Measurements from ENCODE around the gene HOXA11.
A peak's percentile ranks its signal among the peaks of the same experiment; 100 is the strongest.

The HOXA11 gene

GRCh38 chr7:27152816-27153442 lies 32.1 kb downstream of the HOXA11 start:
- no peak for DNase-seq
- no peak for TF ChIP-seq GATA1 (IDR thresholded peaks at IDR 0.05; ENCODE audit: low read depth, low read length)
- TF ChIP-seq POLR2A (IDR thresholded peaks at IDR 0.05; ENCODE audit: low read length), result no peak

- DNase-seq, result no peak
- TF ChIP-seq POLR2A (IDR thresholded peaks at IDR 0.05; ENCODE audit: low read length) (no peak), GATA1 (IDR thresholded peaks at IDR 0.05; ENCODE audit: low read depth, low read length) (no peak)
These were observed 32.9 kb downstream of the HOXA11 start, which contains the start of gene HOXA3 for GRCh38 chr7:27151931-27152815. TSS of gene HOXA3 (minus strand) at chr7:27152583. CDS start at chr7:27110640, 41,943 bp downstream.

- no peak for DNase-seq
- TF ChIP-seq GATA1 (IDR thresholded peaks at IDR 0.05; ENCODE audit: low read depth, low read length) (no peak), POLR2A (IDR thresholded peaks at IDR 0.05; ENCODE audit: low read length) (no peak)
These were observed 33.6 kb downstream of the HOXA11 start for GRCh38 chr7:27151341-27151930.

GRCh38 chr7:27150568-27151340 lies 34.3 kb downstream of the HOXA11 start:
- TF ChIP-seq GATA1 (IDR thresholded peaks at IDR 0.05; ENCODE audit: low read depth, low read length), result no peak
- TF ChIP-seq POLR2A (IDR thresholded peaks at IDR 0.05; ENCODE audit: low read length), result no peak
- peak; percentile 70 to 72 for DNase-seq

- no peak for DNase-seq
- TF ChIP-seq POLR2A (IDR thresholded peaks at IDR 0.05; ENCODE audit: low read length) (no peak), GATA1 (IDR thresholded peaks at IDR 0.05; ENCODE audit: low read depth, low read length) (no peak)
These were observed 35.0 kb downstream of the HOXA11 start for GRCh38 chr7:27149842-27150567.

GRCh38 chr7:27148756-27149641 lies 36.0 kb downstream of the HOXA11 start:
- TF ChIP-seq POLR2A (IDR thresholded peaks at IDR 0.05; ENCODE audit: low read length) (no peak), GATA1 (IDR thresholded peaks at IDR 0.05; ENCODE audit: low read depth, low read length) (no peak)
- DNase-seq, result no peak

GRCh38 chr7:27148031-27148755 lies 36.8 kb downstream of the HOXA11 start:
- TF ChIP-seq GATA1 (IDR thresholded peaks at IDR 0.05; ENCODE audit: low read depth, low read length) (no peak), POLR2A (IDR thresholded peaks at IDR 0.05; ENCODE audit: low read length) (no peak)
- no peak for DNase-seq

- no peak for DNase-seq
- TF ChIP-seq POLR2A (IDR thresholded peaks at IDR 0.05; ENCODE audit: low read length) (no peak), GATA1 (IDR thresholded peaks at IDR 0.05; ENCODE audit: low read depth, low read length) (no peak)
These were observed 37.6 kb downstream of the HOXA11 start, which contains the start of gene HOXA6 for GRCh38 chr7:27147199-27148030. TSS of gene HOXA6 (minus strand) at chr7:27147774. CDS start at chr7:27147749, 25 bp downstream.

- TF ChIP-seq POLR2A (IDR thresholded peaks at IDR 0.05; ENCODE audit: low read length) (no peak), GATA1 (IDR thresholded peaks at IDR 0.05; ENCODE audit: low read depth, low read length) (no peak)
- DNase-seq, result no peak
These were observed 38.4 kb downstream of the HOXA11 start for GRCh38 chr7:27146491-27147198.

GRCh38 chr7:27145914-27146412 lies 39.1 kb downstream of the HOXA11 start:
- DNase-seq, result no peak
- TF ChIP-seq GATA1 (IDR thresholded peaks at IDR 0.05; ENCODE audit: low read depth, low read length), result no peak
- no peak for TF ChIP-seq POLR2A (IDR thresholded peaks at IDR 0.05; ENCODE audit: low read length)
